Retina (tissue), 1 donor: ENCODE results near the gene PDZRN3.

Experiments
- DNase-seq: peaks from one replicate; pipeline ENCODE4 v3.0.0-alpha.2; 2016

PDZRN3 gene

DNA sequence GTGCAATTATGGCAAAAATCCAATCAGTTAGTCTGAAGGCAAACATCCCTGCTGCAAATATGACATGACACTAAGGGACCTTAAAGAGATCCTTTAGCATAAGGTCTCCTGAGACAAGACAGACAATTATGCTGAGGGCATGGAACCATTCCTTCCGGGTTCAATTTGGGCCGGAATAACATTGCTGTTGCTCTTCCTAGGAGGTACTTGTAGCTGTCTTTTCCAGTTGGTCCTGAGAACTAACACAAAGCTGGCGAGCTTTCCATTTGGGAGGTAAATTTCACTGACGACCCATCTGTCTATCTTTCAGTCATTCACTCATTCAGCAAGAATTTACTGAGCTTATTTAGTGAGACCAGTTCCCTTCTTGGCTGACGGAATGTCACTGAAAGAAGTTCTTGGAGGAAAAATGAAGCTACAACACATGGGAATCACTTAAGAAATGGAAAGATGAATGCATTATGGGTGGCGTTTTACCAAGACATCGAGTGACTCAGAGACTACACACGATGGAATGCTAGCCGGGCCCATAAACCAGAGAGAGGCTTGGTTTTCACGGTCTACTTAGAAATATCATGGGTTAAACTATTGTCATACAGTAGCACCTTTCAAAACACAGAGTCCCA is 215.5 kb downstream of the PDZRN3 start:
- DNase-seq: no peak

DNA sequence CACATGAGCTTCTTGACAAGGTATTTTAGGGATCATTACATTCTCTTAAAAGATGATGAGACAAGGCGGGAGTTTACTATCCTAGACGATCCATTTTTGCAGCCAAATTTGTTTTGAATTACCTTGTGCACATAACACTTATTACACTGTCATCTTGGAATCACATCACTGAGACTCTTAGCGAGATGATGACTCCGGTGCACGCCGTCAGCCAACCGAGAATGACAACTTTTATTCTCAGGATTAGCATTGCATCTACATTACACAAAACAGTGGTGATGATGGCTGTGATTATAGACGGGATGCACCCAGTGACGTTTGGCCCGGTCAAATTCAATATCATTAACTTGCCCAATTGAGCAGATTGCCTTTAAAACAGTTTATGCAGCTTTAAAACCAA is 216.1 kb downstream of the PDZRN3 start:
- DNase-seq: no peak

DNA sequence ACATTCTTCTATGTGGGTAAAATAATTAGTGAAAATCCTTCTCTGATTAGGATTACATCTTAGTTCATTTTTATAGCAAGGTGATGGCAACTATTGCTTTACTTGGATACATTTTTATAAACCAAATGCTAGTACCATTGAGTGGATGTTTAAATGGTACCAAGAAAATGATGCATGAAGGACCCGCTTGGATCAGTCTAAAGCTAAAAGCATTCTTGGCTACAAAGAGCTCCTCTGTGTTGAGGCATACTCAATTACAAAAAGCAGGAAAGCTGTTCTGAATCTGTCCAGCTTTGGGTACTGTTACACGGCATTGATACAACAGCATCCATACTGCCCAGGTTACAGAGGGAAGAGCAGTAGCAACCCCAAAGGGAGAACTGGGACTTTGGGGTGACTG is 217.2 kb downstream of the PDZRN3 start:
- DNase-seq: no peak

GRCh38 chr3:73405853-73406252 is 218.9 kb downstream of the PDZRN3 start:
- DNase-seq: no peak

DNA sequence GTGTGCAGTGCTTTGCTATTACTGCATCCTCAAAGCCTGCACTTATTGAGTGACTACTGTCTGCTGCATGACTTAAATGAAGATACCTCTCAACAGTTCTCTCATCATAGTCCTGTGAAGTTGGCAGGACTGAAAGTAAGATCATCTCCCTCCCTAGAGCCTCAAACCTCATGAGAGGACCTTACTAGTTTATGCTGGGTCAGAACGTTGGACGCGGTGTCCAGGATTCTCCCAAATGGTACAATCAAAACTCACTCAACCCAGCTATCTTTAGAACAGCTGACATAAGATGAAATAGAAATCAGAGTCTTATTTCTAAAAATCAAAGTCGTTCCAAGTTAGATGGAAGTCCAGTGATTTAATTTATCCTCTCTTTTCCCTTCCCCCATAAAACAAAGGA is 219.7 kb downstream of the PDZRN3 start:
- no peak for DNase-seq

DNA sequence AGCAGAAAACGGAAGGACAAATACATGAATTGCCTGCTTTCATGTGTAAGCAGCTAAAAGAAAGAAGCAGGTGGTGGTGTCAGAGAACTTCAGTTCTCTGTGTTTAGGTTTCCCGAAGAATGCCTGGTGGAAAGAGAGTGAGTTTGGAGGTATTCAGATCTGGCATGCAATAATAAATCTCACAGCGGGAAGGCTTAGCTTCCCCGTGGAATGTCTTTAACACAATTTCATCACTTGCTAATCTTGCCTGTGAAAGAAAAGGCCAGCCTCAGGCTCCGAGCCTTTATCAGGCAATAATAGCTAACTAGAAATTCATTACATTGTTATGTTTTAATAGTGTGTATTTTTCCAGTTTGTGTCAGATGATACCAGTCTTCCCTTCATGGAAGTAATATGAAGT is 220.3 kb downstream of the PDZRN3 start:
- DNase-seq: peak; percentile 49

GRCh38 chr3:73403444-73403843 is 221.3 kb downstream of the PDZRN3 start:
- no peak for DNase-seq

- peak; percentile 23 for DNase-seq
Measured at GRCh38 chr3:73401616-73402279, 223.0 kb downstream of the PDZRN3 start.

DNA sequence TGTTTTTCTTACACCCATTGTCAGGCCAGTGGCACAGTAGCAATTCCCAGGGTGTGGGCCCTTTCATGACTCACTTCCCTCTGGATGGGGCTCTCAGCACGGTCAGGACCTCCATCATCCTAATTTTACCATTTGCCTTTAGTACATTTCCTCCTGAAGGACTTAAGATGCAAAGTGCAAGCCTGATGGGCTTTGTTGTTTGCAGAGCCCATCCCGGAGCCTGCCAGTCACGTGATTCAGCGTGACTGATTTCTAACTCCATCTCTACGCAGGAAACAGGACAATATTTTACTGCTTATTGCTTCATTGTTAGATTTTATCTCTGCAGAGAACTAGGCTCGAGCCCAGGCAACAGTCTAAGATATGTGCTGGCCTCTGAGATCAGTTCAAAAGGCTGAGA is 223.7 kb downstream of the PDZRN3 start:
- DNase-seq: no peak

DNA sequence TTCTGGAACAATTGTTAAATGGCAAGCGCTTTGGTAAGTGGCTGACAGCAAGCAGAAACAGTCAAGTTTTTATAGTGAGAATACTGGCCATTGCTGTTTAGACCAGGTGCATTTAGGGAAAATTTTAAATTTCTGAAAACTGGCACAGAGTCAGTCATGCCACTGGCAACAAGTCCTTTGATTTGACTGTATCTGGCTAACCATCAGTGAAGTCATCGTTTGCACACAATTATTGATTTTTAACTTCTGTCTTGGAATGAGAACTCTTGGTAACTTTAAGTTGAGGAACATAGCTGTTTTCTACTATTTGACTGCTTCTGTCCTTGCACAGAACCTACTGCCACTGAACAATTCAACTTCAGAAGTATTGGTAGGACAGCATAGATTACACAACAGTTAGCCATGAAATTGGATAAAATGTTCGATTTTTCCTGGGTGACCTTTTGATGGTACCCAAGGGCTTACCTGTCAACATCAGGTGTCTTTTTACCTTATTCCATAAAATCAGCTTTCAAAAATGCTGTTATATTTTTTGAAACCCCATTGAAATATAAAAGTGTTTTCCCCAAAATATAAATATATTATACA is 225.0 kb downstream of the PDZRN3 start:
- no peak for DNase-seq

GRCh38 chr3:73399106-73399505 is 225.6 kb downstream of the PDZRN3 start:
- no peak for DNase-seq

DNA sequence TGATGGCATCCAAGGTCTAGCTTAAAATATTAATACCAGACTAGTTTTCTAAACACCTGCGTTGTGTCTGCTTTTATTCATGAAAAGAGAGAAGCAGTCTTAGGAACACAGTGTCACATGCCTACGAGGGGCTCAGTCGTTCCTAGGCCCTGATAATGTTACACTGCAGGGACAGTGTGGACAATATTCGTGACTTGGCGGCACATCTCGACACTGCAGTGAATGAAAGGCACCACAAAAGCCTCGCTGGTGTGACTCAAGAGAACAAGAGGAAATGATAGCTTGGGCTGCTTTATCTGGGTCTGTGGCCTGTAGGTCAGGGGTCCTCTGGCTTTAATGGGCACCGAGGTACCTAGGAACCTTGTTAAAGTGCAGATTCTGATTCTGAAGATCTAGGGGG is 226.7 kb downstream of the PDZRN3 start:
- no peak for DNase-seq

DNA sequence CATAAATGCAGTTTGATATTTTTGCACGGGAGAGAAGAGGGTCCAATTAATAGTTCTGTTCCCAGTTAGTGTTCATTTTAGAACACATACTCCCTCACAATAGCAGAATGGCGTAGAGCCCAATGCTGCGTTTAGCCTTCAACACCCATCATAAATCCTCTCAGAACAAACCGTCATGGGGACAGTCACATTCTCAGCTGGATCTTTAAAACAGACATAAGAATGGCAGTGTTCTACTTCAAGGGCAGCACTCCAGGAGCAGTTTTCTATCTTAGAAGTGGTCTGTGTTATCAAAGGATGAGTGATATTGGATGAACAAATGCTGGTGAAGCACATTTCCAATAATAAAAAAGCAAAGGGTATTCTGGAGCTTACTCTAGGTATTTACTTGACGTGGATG is 230.5 kb downstream of the PDZRN3 start:
- DNase-seq: no peak

GRCh38 chr3:73393005-73393404 is 231.7 kb downstream of the PDZRN3 start:
- no peak for DNase-seq

- no peak for DNase-seq
Measured at GRCh38 chr3:73391984-73392383, 232.8 kb downstream of the PDZRN3 start.

- DNase-seq: no peak
Measured at GRCh38 chr3:73389928-73390327, 234.8 kb downstream of the PDZRN3 start.

- no peak for DNase-seq
Measured at GRCh38 chr3:73389117-73389813, 235.5 kb downstream of the PDZRN3 start.

- DNase-seq: no peak
Measured at GRCh38 chr3:73385568-73385967, 239.2 kb downstream of the PDZRN3 start.

- DNase-seq: no peak
Measured at GRCh38 chr3:73384091-73384906, 240.4 kb downstream of the PDZRN3 start.

- DNase-seq: no peak
Measured at GRCh38 chr3:73383470-73384049, 241.2 kb downstream of the PDZRN3 start.

GRCh38 chr3:73381551-73381950 is 243.2 kb downstream of the PDZRN3 start:
- DNase-seq: no peak

DNA sequence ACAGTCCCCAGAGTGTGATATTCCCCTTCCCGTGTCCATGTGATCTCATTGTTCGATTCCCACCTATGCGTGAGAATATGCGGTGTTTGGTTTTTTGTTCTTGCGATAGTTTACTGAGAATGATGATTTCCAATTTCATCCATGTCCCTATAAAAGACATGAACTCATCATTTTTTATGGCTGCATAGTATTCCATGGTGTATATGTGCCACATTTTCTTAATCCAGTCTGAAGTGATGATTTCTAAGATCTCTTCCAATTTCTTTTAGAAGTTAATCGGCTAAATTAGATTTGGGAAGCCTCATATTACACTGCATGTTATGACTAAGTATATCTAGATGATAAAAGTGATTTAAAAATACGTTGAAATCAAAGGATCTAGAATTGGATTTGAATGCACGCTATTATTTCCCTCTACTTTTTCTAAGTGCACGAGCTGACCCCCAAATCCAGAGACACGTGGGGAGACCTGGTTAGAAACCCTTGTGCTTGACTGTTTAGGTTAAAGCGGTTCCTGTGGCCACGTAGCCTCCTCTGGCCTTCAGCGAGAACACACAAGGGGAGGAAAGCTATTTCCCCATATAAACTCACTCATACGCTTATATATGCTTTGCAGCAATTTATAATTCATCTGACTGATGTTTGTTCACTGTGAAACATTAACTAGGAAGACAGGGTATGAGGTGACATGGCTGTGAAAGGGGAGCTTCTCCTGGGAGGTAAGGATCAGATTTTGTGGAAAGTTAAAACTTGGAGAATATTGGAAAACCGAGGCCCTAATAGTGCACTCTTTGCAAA is 243.8 kb downstream of the PDZRN3 start:
- DNase-seq: no peak
